WTC11 (cell line): ENCODE measurements around the gene FAM3C.

Source experiments
- CBFB ChIP-seq: sonication (generic); formaldehyde crosslinking; IDR thresholded peaks from 2 replicates; pipeline ENCODE4 v1.8.1; 2022; ENCODE audit warnings: mild to moderate bottlenecking, low read depth, missing genetic modification reagents
- KAT7 ChIP-seq: sonication (generic); formaldehyde crosslinking; IDR thresholded peaks from 2 replicates; pipeline ENCODE4 v1.8.1; 2023; ENCODE audit warnings: missing genetic modification reagents, mild to moderate bottlenecking, borderline replicate concordance
- NFE2L1 ChIP-seq: sonication (generic); formaldehyde crosslinking; IDR thresholded peaks from 2 replicates; pipeline ENCODE4 v1.8.1; 2023; ENCODE audit warnings: missing genetic modification reagents
- ZNF138 ChIP-seq: sonication (generic); formaldehyde crosslinking; conservative IDR thresholded peaks from 2 replicates; pipeline ENCODE4 v1.8.1; 2022; ENCODE audit warnings: mild to moderate bottlenecking, moderate library complexity, missing genetic modification reagents
- TF ChIP-seq, protein P1 (sequence below): fragments of 200-600 bp; IDR thresholded peaks from 2 replicates; pipeline ENCODE4 v1.8.0; 2022; ENCODE audit warnings: antibody characterized with exemption

DNA sequence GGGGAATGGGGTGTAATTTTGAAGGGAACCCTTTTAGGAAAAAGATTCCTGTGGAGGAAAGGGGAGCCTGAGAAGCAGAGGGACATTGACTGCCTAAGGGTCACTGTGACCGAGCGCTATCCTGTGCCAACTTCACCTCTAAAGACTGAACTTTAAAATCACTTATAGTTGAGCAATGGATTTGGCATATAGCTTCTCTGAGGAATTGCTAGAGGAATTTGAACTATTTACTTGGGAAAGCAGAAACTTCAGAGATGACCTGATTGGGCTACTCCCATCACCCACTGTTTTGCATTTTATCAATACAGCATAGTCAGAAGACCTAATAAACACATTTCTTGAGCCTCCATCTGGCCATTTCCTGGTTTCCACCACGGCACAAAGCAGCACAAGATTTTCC lies 91.0 kb downstream of the FAM3C start:
- TF ChIP-seq KAT7 (CRISPR knock-in tag) (no peak), NFE2L1 (CRISPR knock-in tag) (no peak), ZNF138 (CRISPR knock-in tag) (no peak), CBFB (CRISPR knock-in tag) (no peak)
- TF ChIP-seq, protein P1, sequence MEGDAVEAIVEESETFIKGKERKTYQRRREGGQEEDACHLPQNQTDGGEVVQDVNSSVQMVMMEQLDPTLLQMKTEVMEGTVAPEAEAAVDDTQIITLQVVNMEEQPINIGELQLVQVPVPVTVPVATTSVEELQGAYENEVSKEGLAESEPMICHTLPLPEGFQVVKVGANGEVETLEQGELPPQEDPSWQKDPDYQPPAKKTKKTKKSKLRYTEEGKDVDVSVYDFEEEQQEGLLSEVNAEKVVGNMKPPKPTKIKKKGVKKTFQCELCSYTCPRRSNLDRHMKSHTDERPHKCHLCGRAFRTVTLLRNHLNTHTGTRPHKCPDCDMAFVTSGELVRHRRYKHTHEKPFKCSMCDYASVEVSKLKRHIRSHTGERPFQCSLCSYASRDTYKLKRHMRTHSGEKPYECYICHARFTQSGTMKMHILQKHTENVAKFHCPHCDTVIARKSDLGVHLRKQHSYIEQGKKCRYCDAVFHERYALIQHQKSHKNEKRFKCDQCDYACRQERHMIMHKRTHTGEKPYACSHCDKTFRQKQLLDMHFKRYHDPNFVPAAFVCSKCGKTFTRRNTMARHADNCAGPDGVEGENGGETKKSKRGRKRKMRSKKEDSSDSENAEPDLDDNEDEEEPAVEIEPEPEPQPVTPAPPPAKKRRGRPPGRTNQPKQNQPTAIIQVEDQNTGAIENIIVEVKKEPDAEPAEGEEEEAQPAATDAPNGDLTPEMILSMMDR, result no peak
